Measurements from ENCODE around the gene ADTRP. TPM values are rescaled to one million over a fixed set of nuclear protein-coding genes. Genes with fewer than 3 reads are reported as not detected.

Gene ADTRP
- total RNA-seq, 1 experiment from 2014 or later, result 1.4 TPM

Other genes starting within 250 kb of the ADTRP start
- 1.2 and 4.0 TPM in 2 replicates for gene TMEM170B, start 241.1 kb downstream of the ADTRP start, total RNA-seq (2014; rRNA removed; shearing (Covaris generic))
- 16.9 and 20.4 TPM in 2 replicates for gene HIVEP1, start 233.5 kb upstream of the ADTRP start, total RNA-seq (2014; rRNA removed; shearing (Covaris generic))